ENCODE results near the gene C1orf105. TPM values are rescaled to one million over a fixed set of nuclear protein-coding genes. Genes with fewer than 3 reads are reported as not detected.
A peak's percentile ranks its signal among the peaks of the same experiment; 100 is the strongest.
"Not testable (repeated sequence)": the region's sequence is repeated elsewhere in the genome, so short reads cannot be mapped to it uniquely, and the experiment has no call there.

C1orf105 gene
- 111 TPM for polyA plus RNA-seq (ENCODE audit: insufficient read length)

GRCh38 chr1:172420385-172420784, at the start of gene C1orf105:
TSS of gene C1orf105 (plus strand) at chr1:172420685. CDS start at chr1:172420886, 201 bp downstream.
- DNase-seq: no peak

GRCh38 chr1:172371646-172372045, 48.8 kb upstream of the C1orf105 start:
- DNase-seq: not testable (repeated sequence)

GRCh38 chr1:172373864-172374263, 46.6 kb upstream of the C1orf105 start:
- no peak for DNase-seq

DNA sequence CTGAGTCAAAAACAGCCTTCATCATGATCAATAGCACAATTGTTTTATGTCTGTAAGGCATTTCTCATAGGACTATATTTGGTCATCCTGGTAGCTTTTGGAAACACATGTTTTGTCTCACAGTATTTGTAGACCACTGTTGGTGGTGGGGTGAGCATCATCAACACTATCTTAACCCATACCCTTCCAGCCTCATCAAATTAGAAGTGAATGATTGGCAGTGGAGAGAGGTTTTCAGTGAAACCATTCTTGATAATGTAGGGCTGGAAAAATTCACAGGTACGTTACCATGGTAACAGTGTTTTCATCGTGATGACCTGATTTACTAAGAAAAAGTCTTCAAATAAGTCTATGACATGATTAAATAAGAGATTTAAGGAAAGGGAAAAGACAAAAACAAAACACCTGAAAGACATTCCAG, 45.3 kb upstream of the C1orf105 start:
- no peak for DNase-seq

DNA sequence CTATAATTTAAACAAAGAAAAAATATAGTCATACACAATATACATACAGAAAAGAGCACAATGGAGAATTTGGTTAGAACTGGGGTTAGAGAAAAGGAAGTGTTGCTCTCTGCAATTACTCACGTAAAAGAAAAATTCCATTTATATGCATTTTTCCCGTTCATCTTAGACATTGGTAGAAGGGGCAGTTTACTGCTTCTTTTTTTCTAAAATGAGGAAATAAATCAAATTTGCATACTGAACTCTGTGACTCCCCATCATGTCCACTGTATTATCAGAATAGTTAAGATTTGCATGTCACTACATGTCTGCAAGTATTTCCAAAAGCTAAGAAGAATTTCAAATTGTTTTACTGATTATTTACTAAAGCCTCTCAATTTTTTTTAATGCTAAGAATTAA, 44.1 kb upstream of the C1orf105 start:
- no peak for DNase-seq

DNA sequence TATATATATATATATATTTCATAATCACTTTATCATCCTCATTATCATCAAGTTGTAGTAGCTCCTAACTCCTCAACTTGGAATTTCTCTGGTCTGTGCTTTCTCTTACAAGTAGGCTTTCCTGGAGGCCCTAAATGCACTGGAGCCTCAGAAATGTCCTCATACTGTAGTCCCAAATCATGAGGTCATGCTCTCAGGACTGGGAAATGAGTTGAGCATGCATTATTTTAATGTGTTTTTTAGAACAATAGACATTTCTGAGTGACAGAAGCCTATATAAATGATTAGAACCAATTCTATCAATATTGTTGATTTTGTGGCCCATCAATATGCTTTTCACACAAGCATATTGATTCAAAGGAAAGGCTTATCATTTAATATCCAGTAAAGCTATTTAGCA, 42.9 kb upstream of the C1orf105 start:
- no peak for DNase-seq

GRCh38 chr1:172378109-172378760, 42.2 kb upstream of the C1orf105 start:
- DNase-seq: no peak

GRCh38 chr1:172380441-172381244, 39.8 kb upstream of the C1orf105 start:
- no peak for DNase-seq

DNA sequence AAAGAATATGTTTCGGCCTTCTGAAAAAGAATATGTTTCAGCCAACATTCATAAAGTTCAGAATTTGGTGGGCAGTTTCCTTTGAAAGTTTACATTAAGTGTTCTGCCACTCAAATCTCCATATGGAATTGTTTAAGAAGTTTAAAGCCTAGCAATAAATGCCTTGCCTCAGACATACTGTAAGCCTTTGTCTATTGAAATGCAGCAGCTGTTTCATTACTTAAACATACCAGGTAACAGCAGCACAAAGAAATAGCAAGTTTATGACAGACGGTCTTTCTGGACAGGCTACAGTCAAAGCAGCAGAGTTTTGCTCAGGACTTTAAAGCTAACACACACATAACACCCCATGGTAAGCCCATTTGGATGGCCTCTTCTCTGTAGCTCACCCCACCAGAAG, 38.5 kb upstream of the C1orf105 start:
- peak; percentile 41 for DNase-seq

DNA sequence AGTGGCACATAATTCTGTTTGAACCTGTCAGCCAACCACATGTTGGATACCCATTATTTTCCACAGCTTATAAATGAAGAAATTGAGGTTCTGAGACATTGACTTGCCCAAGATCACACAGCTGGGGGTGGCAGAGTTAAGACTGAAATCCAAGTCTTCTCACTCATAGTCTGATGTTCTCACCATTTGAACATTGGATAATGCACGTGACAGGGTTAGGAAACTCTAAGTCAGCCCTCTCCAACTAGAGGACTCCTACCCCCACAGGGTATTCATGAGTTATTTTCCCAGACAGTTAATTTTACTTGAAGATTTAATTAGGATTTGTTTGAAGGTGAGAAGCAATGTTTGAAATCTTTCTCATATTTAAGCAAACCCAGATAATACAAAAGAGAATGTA, 38.1 kb upstream of the C1orf105 start:
- DNase-seq: no peak

- DNase-seq: peak; percentile 50
These were observed 37.5 kb upstream of the C1orf105 start for GRCh38 chr1:172382990-172383389.

- no peak for DNase-seq
These were observed 36.9 kb upstream of the C1orf105 start for GRCh38 chr1:172383536-172383935.

- DNase-seq: peak; percentile 55
These were observed 35.8 kb upstream of the C1orf105 start for GRCh38 chr1:172384656-172385055.

DNA sequence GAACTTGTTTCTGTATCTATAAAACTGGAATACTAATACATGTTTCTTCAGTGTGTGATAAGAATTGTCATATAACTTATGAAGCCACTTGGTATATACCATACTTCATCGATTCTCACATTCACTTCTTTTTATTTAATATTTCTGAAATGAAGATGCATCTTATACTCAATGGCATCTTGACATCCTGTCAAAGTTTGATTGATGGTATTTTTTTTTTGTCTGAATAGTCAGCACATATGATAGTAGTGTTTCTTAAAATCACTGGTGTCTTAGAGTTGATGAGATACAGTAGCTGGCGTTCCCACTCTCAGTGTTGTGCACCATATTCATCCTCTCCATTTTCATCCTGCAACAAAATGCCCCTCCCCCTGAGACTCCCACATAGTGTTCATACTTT, 34.4 kb upstream of the C1orf105 start:
- DNase-seq: no peak

DNA sequence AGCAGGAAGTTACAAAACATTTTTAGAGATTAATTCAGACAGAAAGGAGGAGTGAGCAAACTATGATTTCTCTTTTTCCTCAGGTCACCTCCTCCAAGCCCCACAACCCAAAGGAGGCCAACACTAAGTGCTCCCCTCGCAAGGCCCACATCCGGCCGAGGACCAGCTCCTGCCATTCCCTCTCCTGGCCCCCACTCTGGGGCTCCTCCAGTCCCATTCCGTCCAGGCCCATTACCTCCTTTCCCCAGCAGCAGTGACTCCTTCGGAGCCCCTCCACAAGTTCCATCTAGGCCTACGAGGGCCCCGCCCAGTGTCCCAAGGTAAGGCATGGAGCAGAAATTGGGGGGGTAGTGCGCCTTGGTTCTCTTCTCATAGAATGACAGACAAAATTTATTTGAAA, 32.0 kb upstream of the C1orf105 start:
- no peak for DNase-seq

DNA sequence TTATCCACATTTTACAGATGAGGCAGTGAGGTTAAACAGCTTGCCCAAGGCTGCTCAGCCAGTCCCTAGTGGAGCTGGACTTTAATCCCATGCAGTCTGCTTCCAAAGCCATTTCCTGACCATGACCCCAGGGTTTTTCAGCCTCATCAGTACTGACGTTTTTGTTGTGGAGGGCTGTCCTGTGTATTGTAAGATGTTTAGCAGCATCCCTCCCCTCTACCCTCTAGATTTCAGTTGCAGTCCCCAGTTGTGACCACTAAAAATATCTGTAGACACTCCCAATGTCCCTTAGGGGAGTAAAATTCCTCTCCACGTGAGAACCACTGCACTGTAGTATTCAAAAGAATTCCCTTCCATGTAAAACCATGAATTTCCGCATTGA, 30.2 kb upstream of the C1orf105 start:
- DNase-seq: no peak

DNA sequence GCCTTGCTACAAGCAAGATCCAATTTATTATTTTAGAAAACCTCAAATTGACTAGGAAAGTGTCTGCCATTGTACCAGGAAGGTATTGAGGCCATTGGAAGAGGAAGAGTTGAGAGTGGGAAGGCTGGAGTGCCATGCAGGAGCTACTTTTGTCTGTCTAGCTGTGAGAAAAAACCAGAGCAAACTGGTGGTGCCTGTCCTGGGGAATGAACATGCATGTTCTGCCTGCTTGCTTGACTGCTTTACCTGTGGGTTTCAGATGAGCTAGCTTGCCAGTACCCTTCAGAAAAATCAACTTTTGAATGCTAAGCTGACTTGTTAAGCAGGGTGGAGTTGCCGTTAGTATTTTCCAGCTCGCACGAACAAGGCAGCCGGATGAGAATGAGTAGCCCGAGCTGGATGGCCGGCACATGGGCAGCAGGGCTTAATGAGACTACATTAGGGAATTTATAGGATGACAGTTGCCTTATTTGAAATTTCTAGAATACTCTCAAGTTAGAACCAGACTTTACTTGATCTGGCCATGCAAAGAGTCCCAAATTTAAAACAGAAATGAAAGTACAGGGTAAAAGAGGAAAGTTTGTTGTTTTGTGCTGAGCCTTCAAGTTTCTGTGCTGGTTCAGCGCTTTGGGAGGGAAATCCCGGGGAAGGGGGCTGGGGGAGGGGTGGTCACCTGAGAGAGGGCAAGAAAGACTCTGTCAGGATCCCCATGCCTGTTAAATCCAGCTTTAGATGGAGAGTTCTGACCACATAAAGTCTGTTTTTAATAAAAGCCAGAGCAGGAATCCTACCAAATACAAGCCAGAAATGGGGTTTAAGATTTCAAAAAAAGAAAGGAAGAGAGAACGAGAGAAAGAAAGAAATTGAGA, 29.6 kb upstream of the C1orf105 start:
- peak; percentile 47 for DNase-seq

DNA sequence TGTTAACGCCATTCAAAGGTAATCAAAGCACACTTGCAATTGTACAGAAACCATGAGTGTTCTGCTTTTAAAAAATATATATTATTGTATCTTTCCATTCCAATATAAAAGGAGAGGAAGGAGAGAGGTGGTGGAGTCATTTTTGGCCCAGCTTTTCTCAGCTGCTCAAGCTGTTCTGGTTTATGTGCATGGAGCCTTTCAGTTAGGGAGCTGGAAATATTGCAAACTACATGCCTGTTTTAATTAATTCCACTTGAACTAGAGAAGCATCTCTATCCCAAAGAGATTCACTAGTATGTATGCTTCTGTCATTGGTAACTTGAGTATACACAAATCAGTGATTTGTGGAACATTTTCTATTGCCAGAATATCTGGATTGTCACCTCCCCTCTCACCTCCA, 28.5 kb upstream of the C1orf105 start:
- DNase-seq: no peak

- DNase-seq: no peak
These were observed 27.1 kb upstream of the C1orf105 start for GRCh38 chr1:172393354-172393753.

GRCh38 chr1:172394141-172394751, 26.2 kb upstream of the C1orf105 start:
- no peak for DNase-seq

DNA sequence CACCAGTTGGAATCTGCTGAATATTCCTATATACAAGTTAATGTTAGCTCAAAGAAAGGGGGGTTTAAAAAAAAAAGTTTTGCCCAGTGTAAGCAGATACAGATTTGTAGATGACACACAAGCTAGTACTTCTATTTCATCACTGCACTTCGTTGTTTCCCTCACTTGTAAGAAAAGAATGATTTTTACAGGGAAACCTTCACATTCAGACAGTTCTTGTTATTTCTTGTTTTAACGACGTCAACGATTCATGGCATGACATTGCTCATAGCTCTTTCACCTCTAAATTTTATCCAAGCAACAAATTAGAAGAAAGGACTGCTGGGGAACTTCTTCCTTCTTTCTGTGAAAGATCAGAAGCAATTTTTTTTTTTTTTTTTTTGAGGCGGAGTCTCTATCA, 25.7 kb upstream of the C1orf105 start:
- DNase-seq: no peak

DNA sequence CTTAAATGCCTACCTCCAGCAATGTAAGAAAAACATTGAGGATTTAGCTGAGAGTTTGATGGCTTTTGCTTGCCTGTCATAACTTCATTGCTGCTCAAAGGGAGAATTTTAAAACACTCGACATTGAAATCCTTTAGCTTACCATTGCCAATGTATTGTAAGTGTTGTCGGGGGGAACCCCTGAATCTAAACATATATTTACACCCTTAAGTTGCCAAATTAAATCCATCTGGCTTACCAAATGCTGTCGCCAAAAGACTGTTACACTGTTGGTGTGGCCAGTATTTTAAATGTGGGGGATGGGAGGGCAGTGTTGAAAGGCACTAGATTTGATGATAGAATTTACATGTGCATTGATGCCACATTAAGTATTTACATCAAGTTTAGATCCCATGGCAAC, 24.9 kb upstream of the C1orf105 start:
- DNase-seq: no peak

- DNase-seq: no peak
These were observed 23.3 kb upstream of the C1orf105 start for GRCh38 chr1:172397221-172397620.

Data from hindlimb muscle (tissue), 1 donor.